Stimulated activated CD4-positive, alpha-beta T cell treated with anti-CD3 and anti-CD28 coated beads, Interleukin-15, amount 100 ng/mL, for 48 hours (primary cell): ENCODE measurements around the gene PNPLA3.

ENCODE experiments used
- DNase-seq, 2 donors: peaks; one replicate each; pipeline ENCODE4 v3.0.0-alpha.2; 2020; ENCODE audit warnings: low read depth in 2 of 2

PNPLA3 gene

GRCh38 chr22:43922123-43922522, 1.5 kb upstream of the PNPLA3 start:
- no peak for DNase-seq

GRCh38 chr22:43923191-43923590, 414 bp upstream of the PNPLA3 start:
- no peak for DNase-seq

GRCh38 chr22:43924877-43925276, 1.3 kb downstream of the PNPLA3 start:
- DNase-seq = no peak

GRCh38 chr22:43925433-43926348, 2.1 kb downstream of the PNPLA3 start:
- DNase-seq = no peak

GRCh38 chr22:43926349-43926710, 2.7 kb downstream of the PNPLA3 start:
- no peak for DNase-seq

- no peak for DNase-seq
Measured at GRCh38 chr22:43928468-43928867, 4.9 kb downstream of the PNPLA3 start.

GRCh38 chr22:43928908-43929307, 5.3 kb downstream of the PNPLA3 start:
- DNase-seq = no peak

GRCh38 chr22:43931771-43932170, 8.2 kb downstream of the PNPLA3 start:
- no peak for DNase-seq

- no peak for DNase-seq
Measured at GRCh38 chr22:43941449-43941848, 17.8 kb downstream of the PNPLA3 start.

- DNase-seq = no peak
Measured at GRCh38 chr22:43944670-43945430, 21.2 kb downstream of the PNPLA3 start.

GRCh38 chr22:43945632-43946383, 22.2 kb downstream of the PNPLA3 start:
- peak; percentile 43 to 61 for DNase-seq

- no peak for DNase-seq
Measured at GRCh38 chr22:43946384-43946667, 22.7 kb downstream of the PNPLA3 start.

GRCh38 chr22:43948836-43949406, 25.3 kb downstream of the PNPLA3 start:
- no peak for DNase-seq

- no peak for DNase-seq
Measured at GRCh38 chr22:43951391-43951790, 27.8 kb downstream of the PNPLA3 start.

GRCh38 chr22:43951966-43952365, 28.4 kb downstream of the PNPLA3 start:
- DNase-seq = no peak

- no peak for DNase-seq
Measured at GRCh38 chr22:43953988-43954785, 30.6 kb downstream of the PNPLA3 start.

- DNase-seq = peak; percentile 79 to 86
Measured at GRCh38 chr22:43955040-43955882, 31.7 kb downstream of the PNPLA3 start, which contains the start of gene SAMM50. Gene SAMM50, plus strand, starts transcription at chr22:43955442. Its CDS starts 136 bp downstream, at chr22:43955578.

- DNase-seq = no peak
Measured at GRCh38 chr22:43955883-43956782, 32.5 kb downstream of the PNPLA3 start.

- no peak for DNase-seq
Measured at GRCh38 chr22:43956805-43957463, 33.3 kb downstream of the PNPLA3 start.
